AG10803 (cell line): ENCODE measurements around the gene SLC1A4.
"Not testable (repeated sequence)": the region's sequence is repeated elsewhere in the genome, so short reads cannot be mapped to it uniquely, and the experiment has no call there.

Experiments used
- DNase-seq: peaks from one replicate; pipeline ENCODE4 v3.0.0; 2010; ENCODE audit warnings: low read depth
- H3K4me3 ChIP-seq: 2 replicates; pipeline ENCODE4 v1.5.1; 2011; ENCODE audit warnings: mild to moderate bottlenecking, low read length, control low read depth
- TF ChIP-seq, protein P1 (sequence below): conservative IDR thresholded peaks from 2 replicates; pipeline ENCODE4 v1.5.1; 2011; ENCODE audit warnings: mild to moderate bottlenecking, low read length, control low read depth, inconsistent platforms

The SLC1A4 gene

DNA sequence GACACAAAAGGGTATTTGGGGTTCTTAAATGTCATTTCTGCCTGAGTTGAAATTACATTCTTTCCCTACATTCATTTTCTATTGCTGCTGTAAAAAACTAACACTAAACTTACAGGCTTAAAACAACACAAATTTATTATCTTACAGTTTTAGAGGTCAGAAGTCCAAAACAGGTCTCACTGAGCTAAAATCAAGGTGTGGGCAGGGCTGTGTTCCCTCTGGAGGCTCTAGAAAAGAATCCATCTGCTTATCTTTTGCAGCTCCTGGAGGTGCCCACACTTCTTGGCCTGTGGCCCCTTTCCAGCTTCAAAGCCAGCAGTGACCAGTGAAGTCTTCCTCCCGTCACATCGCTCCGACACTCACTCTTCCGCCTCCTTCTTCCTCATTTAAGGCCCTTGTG is 23.2 kb upstream of the SLC1A4 start:
- no peak for DNase-seq
- H3K4me3 ChIP-seq = no peak overlapping the region
- TF ChIP-seq, protein P1, sequence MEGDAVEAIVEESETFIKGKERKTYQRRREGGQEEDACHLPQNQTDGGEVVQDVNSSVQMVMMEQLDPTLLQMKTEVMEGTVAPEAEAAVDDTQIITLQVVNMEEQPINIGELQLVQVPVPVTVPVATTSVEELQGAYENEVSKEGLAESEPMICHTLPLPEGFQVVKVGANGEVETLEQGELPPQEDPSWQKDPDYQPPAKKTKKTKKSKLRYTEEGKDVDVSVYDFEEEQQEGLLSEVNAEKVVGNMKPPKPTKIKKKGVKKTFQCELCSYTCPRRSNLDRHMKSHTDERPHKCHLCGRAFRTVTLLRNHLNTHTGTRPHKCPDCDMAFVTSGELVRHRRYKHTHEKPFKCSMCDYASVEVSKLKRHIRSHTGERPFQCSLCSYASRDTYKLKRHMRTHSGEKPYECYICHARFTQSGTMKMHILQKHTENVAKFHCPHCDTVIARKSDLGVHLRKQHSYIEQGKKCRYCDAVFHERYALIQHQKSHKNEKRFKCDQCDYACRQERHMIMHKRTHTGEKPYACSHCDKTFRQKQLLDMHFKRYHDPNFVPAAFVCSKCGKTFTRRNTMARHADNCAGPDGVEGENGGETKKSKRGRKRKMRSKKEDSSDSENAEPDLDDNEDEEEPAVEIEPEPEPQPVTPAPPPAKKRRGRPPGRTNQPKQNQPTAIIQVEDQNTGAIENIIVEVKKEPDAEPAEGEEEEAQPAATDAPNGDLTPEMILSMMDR = no peak

DNA sequence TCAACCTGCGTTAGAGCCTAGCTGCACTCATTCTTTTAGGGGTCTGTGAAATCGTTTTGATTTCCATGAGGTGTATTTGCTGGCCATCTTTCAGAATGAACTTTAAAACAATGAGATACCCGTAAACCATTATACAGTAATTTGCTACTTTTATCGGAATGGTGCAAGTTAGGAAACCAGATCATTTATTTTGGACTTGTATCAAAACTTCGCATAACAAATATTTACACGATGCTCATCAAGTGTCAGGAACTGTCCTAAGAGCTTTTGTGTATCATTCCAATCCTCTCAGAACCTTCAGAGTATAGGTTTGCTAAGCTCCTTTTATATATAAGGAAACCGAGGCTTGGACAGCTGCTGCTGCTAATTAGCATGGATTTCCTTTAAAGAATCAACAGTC is 22.4 kb upstream of the SLC1A4 start:
- no peak for DNase-seq
- TF ChIP-seq, protein P1 = no peak
- no peak overlapping the region for H3K4me3 ChIP-seq

DNA sequence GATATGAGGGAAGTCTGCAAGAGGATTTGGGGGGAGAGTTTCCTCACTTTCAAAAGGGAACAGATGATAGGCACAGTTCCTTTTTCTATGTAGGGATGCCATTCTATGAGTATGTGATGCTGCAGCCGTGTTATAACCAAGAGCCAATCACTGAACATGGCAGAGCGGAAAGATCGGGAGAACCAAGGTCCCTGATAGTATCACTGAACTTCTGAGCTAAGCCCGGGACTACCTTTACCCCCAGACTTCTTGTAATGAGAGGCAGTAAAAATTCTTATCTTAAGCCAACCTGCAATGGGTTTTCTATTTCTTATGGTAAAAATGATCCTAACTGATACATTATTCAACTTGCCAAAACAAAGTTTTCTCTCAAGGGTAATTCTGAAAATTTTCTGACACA is 21.6 kb upstream of the SLC1A4 start:
- DNase-seq = no peak
- H3K4me3 ChIP-seq = no peak overlapping the region
- TF ChIP-seq, protein P1 = no peak

DNA sequence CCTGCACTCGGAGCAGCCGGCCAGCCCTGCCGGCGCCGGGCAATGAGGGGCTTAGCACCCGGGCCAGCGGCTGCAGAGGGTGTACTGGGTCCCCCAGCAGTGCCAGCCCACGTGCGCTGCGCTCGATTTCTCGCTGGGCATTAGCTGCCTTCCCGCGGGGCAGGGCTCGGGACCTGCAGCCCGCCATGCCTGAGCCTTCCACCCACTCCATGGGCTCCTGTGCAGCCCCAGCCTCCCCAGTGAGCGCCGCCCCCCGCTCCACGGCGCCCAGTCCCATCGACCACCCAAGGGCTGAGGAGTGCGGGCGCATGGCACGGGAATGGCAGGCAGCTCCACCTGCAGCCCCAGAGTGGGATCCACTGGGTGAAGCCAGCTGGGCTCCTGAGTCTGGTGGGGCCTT is 20.1 kb upstream of the SLC1A4 start:
- DNase-seq, H3K4me3 ChIP-seq: not testable (repeated sequence)

DNA sequence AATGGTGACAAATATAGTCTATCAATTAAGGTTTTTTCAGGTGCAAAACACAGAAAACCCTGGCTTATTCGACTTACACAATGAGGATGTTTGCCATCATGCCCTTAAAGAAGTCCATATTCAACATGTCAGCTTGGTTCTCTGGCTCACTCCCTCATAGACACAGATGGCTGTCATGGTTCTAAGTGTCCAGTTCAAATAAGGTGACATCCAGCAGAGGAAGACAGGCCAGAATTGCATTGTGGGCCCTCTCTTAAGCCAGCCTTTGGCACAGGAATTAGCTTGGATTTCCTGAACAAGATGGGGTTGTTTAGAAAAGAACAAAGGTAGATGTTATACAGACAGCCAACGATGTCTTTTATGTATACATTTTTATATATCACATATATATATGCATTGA is 18.7 kb upstream of the SLC1A4 start:
- TF ChIP-seq, protein P1 = no peak
- DNase-seq = no peak
- H3K4me3 ChIP-seq = no peak overlapping the region

DNA sequence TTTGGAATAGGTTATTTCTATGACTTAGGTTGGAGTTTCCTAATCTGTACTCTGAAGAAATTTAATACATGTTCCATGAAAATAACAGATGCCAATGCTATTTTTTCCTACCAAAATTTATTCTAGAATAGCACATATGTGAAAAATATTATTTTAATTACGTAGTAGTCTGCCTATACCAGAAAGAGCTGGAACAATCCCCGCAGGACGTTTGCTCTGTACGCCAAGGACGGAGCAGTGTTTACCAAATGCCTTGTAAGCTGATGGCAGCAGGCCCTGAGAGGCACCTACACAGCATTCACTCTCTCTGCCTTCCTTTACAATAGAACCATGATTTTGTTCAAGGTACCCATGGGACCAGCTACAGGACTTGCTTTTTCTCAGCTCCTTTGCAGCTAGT is 16.8 kb upstream of the SLC1A4 start:
- no peak for DNase-seq
- TF ChIP-seq, protein P1 = no peak
- H3K4me3 ChIP-seq = no peak overlapping the region

DNA sequence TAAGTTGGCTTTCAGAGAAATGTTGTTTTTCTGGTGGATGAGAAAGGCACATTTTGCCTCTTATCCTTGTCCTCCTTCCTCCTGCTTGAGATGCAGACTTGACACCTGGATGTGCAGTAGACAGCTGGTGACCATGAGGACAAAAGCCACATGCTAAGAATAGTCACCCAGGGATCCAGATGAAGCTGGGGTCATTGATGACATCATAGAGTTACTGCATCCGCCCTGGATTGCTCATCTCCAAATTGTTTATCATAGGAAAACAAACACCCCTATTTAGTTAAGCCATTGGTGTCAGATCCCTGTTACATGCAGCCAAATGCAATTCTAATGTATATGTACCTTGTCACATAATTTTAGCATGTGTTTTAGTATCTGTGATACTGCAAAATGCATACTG is 16.3 kb upstream of the SLC1A4 start:
- DNase-seq = no peak
- no peak overlapping the region for H3K4me3 ChIP-seq
- TF ChIP-seq, protein P1 = no peak

DNA sequence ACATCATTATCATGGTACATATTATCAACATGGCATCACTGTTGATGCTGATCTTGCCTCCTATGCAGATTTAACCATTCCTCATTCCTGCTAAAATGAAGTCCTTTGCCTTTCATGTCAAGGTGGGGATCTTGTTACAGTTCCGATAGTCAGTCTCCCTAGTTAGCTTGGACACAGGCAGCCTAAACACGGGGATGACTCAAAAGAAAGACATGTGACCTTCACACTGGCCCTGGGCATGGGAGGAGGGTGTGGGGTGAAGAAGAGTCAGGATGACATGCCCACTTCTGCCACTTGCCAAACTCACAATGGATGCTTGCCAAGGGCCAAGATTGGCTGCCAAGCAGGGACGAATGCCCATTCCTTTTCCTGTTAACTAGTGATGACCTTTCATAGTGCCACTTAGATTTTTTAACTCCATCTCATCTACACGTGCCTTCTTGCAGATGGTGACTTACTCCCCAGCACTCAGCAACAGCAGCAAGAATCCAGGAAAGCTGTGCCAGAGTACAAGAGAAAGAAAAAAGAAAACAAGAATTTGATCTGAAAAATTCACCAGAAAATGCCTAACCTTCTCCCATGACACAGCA is 13.9 kb upstream of the SLC1A4 start:
- TF ChIP-seq, protein P1 = no peak
- H3K4me3 ChIP-seq = no peak overlapping the region
- DNase-seq = peak; percentile 74
